Stimulated activated naive CD4-positive, alpha-beta T cell (primary cell): ENCODE measurements around the gene TCAIM.

Experiments
- DNase-seq, 6 experiments: peaks; one replicate each; lab custom pipeline; 2025; lab: John Stamatoyannopoulos, UW

Gene TCAIM

DNA sequence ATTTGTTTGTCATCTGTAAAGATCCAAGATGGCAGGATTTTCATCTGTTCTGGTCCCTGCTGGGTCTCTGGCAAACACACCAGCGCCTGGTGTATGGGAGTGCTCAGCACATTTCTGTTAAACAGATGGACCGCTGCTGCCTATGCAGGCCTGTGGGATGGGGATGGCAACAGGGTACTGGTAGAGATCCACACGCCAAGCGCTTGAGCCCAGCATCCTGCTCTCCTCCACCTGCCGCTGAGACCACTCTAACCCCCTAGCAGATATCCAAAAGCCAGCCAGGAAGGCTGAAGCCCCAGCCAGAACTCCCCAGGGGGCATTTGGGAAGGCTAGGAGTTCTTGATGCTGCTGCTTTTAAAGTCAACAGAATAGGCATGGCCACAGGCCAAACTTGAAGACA is 107.2 kb downstream of the TCAIM start:
- no peak for DNase-seq

DNA sequence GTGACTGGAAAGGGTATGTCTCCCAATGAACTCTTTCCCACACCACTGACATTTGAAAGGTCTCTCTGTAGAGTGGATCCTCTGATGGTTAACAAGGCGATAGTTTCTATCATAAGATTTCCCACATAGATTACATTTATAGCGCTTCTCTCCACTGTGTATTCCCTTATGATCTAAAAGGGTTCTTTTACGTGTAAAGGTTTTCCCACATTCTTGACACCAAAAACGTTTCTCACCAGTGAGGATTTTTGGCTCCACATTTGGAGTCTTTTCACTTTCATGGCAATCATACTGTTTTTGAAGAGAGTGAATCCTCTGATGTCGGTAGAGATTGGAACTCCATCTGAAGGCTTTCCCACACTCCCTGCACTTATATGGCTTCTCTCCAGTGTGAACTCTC is 108.4 kb downstream of the TCAIM start:
- no peak for DNase-seq

DNA sequence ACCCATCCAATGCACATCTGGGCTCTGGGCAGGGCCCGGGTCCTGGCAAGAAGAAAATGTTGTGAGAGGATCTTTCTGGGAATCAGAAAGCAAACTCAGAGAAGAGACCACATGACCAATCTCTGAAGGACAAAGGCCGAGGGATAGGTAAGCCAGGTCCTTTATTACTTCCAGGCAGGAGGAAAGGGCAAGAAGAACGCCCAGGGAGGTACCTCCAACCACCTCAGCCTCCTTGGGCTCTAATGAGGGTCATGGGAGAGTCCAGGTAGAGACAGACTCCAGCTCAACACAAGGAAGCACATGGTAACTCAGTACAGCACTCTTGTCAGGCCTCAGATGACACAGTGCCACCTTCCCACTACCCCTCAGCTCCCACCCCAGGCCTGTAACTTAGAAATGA is 112.9 kb downstream of the TCAIM start:
- DNase-seq, result no peak

- no peak for DNase-seq
Observed at GRCh38 chr3:44454258-44454657, 115.7 kb downstream of the TCAIM start.

GRCh38 chr3:44455318-44455717 is 116.8 kb downstream of the TCAIM start:
- no peak for DNase-seq
